Liver (tissue), 9 donors: ENCODE measurements around the gene KRT75. TPM values are rescaled to one million over a fixed set of nuclear protein-coding genes. Genes with fewer than 3 reads are reported as not detected.

Experiments used
- DNase-seq: peaks from one replicate; pipeline ENCODE4 v3.0.0-alpha.2; 2017; ENCODE audit warnings: low spot score
- H3K27ac ChIP-seq, 2 donors: one replicate each; pipeline ENCODE4 v1.7.0; 2013; ENCODE audit warnings: inconsistent platforms in 2 of 2, low read length in 2 of 2, control low read depth in 1 of 2, low read depth in 1 of 2, mild to moderate bottlenecking in 1 of 2
- H3K27me3 ChIP-seq, 4 donors: one replicate each; pipeline versions ENCODE4 v1.6.1 to v1.7.0; 2013; ENCODE audit warnings: low read length in 3 of 4, inconsistent platforms in 1 of 4, mild to moderate bottlenecking in 1 of 4, moderate library complexity in 1 of 4; ENCODE audit not compliant: control insufficient read depth in 4 of 4, insufficient read depth in 4 of 4
- H3K36me3 ChIP-seq, 4 donors: one replicate each; pipeline versions ENCODE4 v1.6.1 to v1.7.0; 2013; ENCODE audit warnings: low read length in 3 of 4, mild to moderate bottlenecking in 3 of 4, low read depth in 1 of 4, moderate library complexity in 1 of 4; ENCODE audit not compliant: control insufficient read depth in 4 of 4, insufficient read depth in 3 of 4
- H3K4me1 ChIP-seq, 4 donors: one replicate each; pipeline versions ENCODE4 v1.6.1 to v1.7.0; 2013; ENCODE audit warnings: low read length in 3 of 4, mild to moderate bottlenecking in 3 of 4, moderate library complexity in 1 of 4; ENCODE audit not compliant: control insufficient read depth in 4 of 4, insufficient read depth in 4 of 4
- H3K4me3 ChIP-seq, 3 donors: one replicate each; pipeline versions ENCODE4 v1.6.1 to v1.7.0; 2013; ENCODE audit warnings: low read length in 3 of 3, control low read depth in 1 of 3, low read depth in 1 of 3, mild to moderate bottlenecking in 1 of 3
- H3K9ac ChIP-seq, 2 donors: one replicate each; pipeline ENCODE4 v1.7.0; 2013; ENCODE audit warnings: low read length in 2 of 2, mild to moderate bottlenecking in 2 of 2, moderate library complexity in 2 of 2, control low read depth in 1 of 2, low read depth in 1 of 2
- H3K9me3 ChIP-seq, 4 donors: one replicate each; pipeline versions ENCODE4 v1.6.1 to v1.7.0; 2013; ENCODE audit warnings: low read length in 3 of 4; ENCODE audit not compliant: control insufficient read depth in 4 of 4
- ATF3 ChIP-seq: IDR thresholded peaks from 2 replicates; pipeline ENCODE4 v1.6.1; 2016; ENCODE audit warnings: antibody characterized with exemption
- CTCF ChIP-seq: fragments of 150-350 bp; IDR thresholded peaks from 2 replicates; pipeline ENCODE4 v1.5.1; 2017; ENCODE audit warnings: improper control_type of control experiment, low read depth, low read length; ENCODE audit not compliant: missing input control
- EGR1 ChIP-seq, 2 donors: IDR thresholded peaks; 2 replicates each; pipeline ENCODE4 v1.6.1; 2016 to 2018; ENCODE audit warnings: antibody characterized with exemption in 2 of 2, low read depth in 2 of 2
- FOXA1 ChIP-seq: IDR thresholded peaks from 2 replicates; pipeline ENCODE4 v1.6.1; 2016; ENCODE audit warnings: antibody characterized with exemption
- FOXA2 ChIP-seq: IDR thresholded peaks from 2 replicates; pipeline ENCODE4 v1.6.1; 2016; ENCODE audit warnings: antibody characterized with exemption
- GABPA ChIP-seq, 2 donors: IDR thresholded peaks in 1 of 2; conservative IDR thresholded peaks in 1 of 2; 2 replicates each; pipeline ENCODE4 v1.6.1; 2016; ENCODE audit warnings: antibody characterized with exemption in 2 of 2, mild to moderate bottlenecking in 1 of 2, moderate library complexity in 1 of 2
- HNF4A ChIP-seq, 2 donors: conservative IDR thresholded peaks; 2 replicates each; pipeline ENCODE4 v1.6.1; 2016; ENCODE audit warnings: antibody characterized with exemption in 2 of 2, mild to moderate bottlenecking in 2 of 2
- HNF4G ChIP-seq: IDR thresholded peaks from 2 replicates; pipeline ENCODE4 v1.6.1; 2016; ENCODE audit warnings: antibody characterized with exemption
- JUND ChIP-seq, 2 donors: IDR thresholded peaks; 2 replicates each; pipeline ENCODE4 v1.6.1; 2016; ENCODE audit warnings: antibody characterized with exemption in 2 of 2
- MAX ChIP-seq: IDR thresholded peaks from 2 replicates; pipeline ENCODE4 v1.6.1; 2016; ENCODE audit warnings: antibody characterized with exemption
- NR2F2 ChIP-seq: IDR thresholded peaks from 2 replicates; pipeline ENCODE4 v1.6.1; 2016; ENCODE audit warnings: antibody characterized with exemption
- RAD21 ChIP-seq, 2 donors: IDR thresholded peaks; 2 replicates each; pipeline ENCODE4 v1.6.1; 2016; ENCODE audit warnings: antibody characterized with exemption in 2 of 2, mild to moderate bottlenecking in 2 of 2
- REST ChIP-seq: IDR thresholded peaks from 2 replicates; pipeline ENCODE4 v1.6.1; 2016; ENCODE audit warnings: antibody characterized with exemption, mild to moderate bottlenecking
- SP1 ChIP-seq: IDR thresholded peaks from 2 replicates; pipeline ENCODE4 v1.6.1; 2018; ENCODE audit warnings: antibody characterized with exemption, mild to moderate bottlenecking
- TAF1 ChIP-seq: conservative IDR thresholded peaks from 2 replicates; pipeline ENCODE4 v1.6.1; 2016; ENCODE audit warnings: antibody characterized with exemption, mild to moderate bottlenecking
- YY1 ChIP-seq: IDR thresholded peaks from 2 replicates; pipeline ENCODE4 v1.6.1; 2016; ENCODE audit warnings: antibody characterized with exemption, mild to moderate bottlenecking
- ZBTB33 ChIP-seq: IDR thresholded peaks from 2 replicates; pipeline ENCODE4 v1.6.1; 2016; ENCODE audit warnings: antibody characterized with exemption
- WGBS: extraction: QIAGEN DNeasy Blood & Tissue Kit; methylation state at CpG from one replicate; pipeline ENCODE4 v1.1.7; 2013; 5-methylcytosine and 5-hydroxymethylcytosine counted together
- polyA plus RNA-seq, 2 donors: library from polyadenylated mRNA; stranded (reverse) in 1 of 2; unstranded in 1 of 2; fragments of 200-250 nt in 1 of 2; fragments of >200 nt in 1 of 2; fragmentation: Nextera tagmentation in 1 of 2; extraction: Ambion mirVana in 1 of 2; gene quantifications; one replicate each; pipeline versions ENCODE4 v1.2.1 to v1.2.3, GENCODE V29; 2013 to 2015
- total RNA-seq, 2 donors: library from RNA; depleted of rRNA; stranded (reverse); fragments of >200 nt; gene quantifications; one replicate each; pipeline ENCODE4 v1.2.3, GENCODE V29; 2014
- donor health status: healthy.
- donor health status: healthy.
- donor health status: healthy.
- donor health status: healthy.
- donor health status: healthy.

Gene KRT75
- total and polyA plus RNA-seq, 4 donors: not detected

- TF ChIP-seq REST (no peak), TAF1 (no peak), ZBTB33 (no peak), FOXA1 (no peak)
These were observed 6.0 kb downstream of the KRT75 start (continued) for GRCh38 chr12:52428121-52428520.

- DNase-seq: no peak
- no peaks in the 10 kb centered on the region for H3K9me3 ChIP-seq
- no peak for TF ChIP-seq FOXA2
- TF ChIP-seq REST: no peak
- no peak for TF ChIP-seq MAX
- no peak for TF ChIP-seq HNF4A (conservative IDR thresholded peaks at IDR 0.05)
- no peak for TF ChIP-seq FOXA1
- TF ChIP-seq TAF1: no peak
- no peak for TF ChIP-seq EGR1 (IDR thresholded peaks at IDR 0.05; ENCODE audit: low read depth in 2 of 2)
- TF ChIP-seq YY1: no peak
- TF ChIP-seq GABPA (IDR thresholded peaks at IDR 0.05 in 1 of 2, conservative IDR thresholded peaks at IDR 0.05 in 1 of 2): no peak
- no peak for TF ChIP-seq HNF4G
- TF ChIP-seq JUND (IDR thresholded peaks at IDR 0.05): no peak
- TF ChIP-seq RAD21 (IDR thresholded peaks at IDR 0.05): no peak
- no peak for TF ChIP-seq CTCF
- TF ChIP-seq ZBTB33: no peak
- TF ChIP-seq SP1: no peak
- no peak for TF ChIP-seq NR2F2
- no peak for TF ChIP-seq ATF3
- no peak overlapping the region for H3K4me3 ChIP-seq
- H3K36me3 ChIP-seq: no peaks in the 10 kb centered on the region
- H3K4me1 ChIP-seq: no peaks in the 10 kb centered on the region
- peaks cover 0 to 7% (median 0%) of the 10 kb centered on the region in 4 donors for H3K27me3 ChIP-seq
- no peak overlapping the region for H3K27ac ChIP-seq
- WGBS: 74% methylated on average over 1 of the region's 1 CpG
- no peak overlapping the region for H3K9ac ChIP-seq
These were observed 7.1 kb downstream of the KRT75 start for GRCh38 chr12:52427083-52427482.
